ENCODE results near the gene IMMP2L. TPM values are rescaled to one million over a fixed set of nuclear protein-coding genes. Genes with fewer than 3 reads are reported as not detected.

The IMMP2L gene
- total RNA-seq, 1 experiment from 2014 or later: 13.6 TPM

- DNase-seq (ENCODE audit: low spot score) (no peak), ATAC-seq (no peak)
- no peak overlapping the region for H3K27ac Mint-ChIP-seq
- ChIA-PET POLR2A (no interaction called here), CTCF (no interaction called here)
- peaks cover 22% of the 10 kb centered on the region for H3K4me1 Mint-ChIP-seq
- H3K27me3 Mint-ChIP-seq (ENCODE audit: low read depth): no peaks in the 10 kb centered on the region
- peaks cover 3% of the 10 kb centered on the region for H3K9me3 Mint-ChIP-seq
- no peaks in the 10 kb centered on the region for H3K36me3 Mint-ChIP-seq
- no peak overlapping the region for H3K4me3 Mint-ChIP-seq
- TF ChIP-seq NFE2L1 (CRISPR knock-in tag; IDR thresholded peaks at IDR 0.05) (no peak), NR2C2 (CRISPR knock-in tag; IDR thresholded peaks at IDR 0.05) (no peak), ZNF317 (CRISPR knock-in tag; IDR thresholded peaks at IDR 0.05; ENCODE audit: borderline replicate concordance, low read depth) (no peak), NR1H2 (CRISPR knock-in tag; IDR thresholded peaks at IDR 0.05) (no peak), ZSCAN18 (CRISPR knock-in tag; IDR thresholded peaks at IDR 0.05) (no peak), USF1 (CRISPR knock-in tag; IDR thresholded peaks at IDR 0.05) (no peak), SP1 (CRISPR knock-in tag; conservative IDR thresholded peaks at IDR 0.05) (no peak), FOXJ3 (CRISPR knock-in tag; IDR thresholded peaks at IDR 0.05; ENCODE audit: borderline replicate concordance) (no peak), JAZF1 (CRISPR knock-in tag; IDR thresholded peaks at IDR 0.05) (no peak), ETV6 (CRISPR knock-in tag; IDR thresholded peaks at IDR 0.05) (no peak), STAT6 (CRISPR knock-in tag; conservative IDR thresholded peaks at IDR 0.05; ENCODE audit: low read depth) (no peak), AFF4 (CRISPR knock-in tag; IDR thresholded peaks at IDR 0.05; ENCODE audit: borderline replicate concordance) (no peak), MYBL2 (CRISPR knock-in tag; IDR thresholded peaks at IDR 0.05) (no peak), ZNF232 (CRISPR knock-in tag; IDR thresholded peaks at IDR 0.05) (no peak), TP53 (CRISPR knock-in tag; IDR thresholded peaks at IDR 0.05) (no peak)
- TF ChIP-seq, protein P1, sequence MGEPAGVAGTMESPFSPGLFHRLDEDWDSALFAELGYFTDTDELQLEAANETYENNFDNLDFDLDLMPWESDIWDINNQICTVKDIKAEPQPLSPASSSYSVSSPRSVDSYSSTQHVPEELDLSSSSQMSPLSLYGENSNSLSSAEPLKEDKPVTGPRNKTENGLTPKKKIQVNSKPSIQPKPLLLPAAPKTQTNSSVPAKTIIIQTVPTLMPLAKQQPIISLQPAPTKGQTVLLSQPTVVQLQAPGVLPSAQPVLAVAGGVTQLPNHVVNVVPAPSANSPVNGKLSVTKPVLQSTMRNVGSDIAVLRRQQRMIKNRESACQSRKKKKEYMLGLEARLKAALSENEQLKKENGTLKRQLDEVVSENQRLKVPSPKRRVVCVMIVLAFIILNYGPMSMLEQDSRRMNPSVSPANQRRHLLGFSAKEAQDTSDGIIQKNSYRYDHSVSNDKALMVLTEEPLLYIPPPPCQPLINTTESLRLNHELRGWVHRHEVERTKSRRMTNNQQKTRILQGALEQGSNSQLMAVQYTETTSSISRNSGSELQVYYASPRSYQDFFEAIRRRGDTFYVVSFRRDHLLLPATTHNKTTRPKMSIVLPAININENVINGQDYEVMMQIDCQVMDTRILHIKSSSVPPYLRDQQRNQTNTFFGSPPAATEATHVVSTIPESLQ (CRISPR knock-in tag; IDR thresholded peaks at IDR 0.05): no peak
- TF ChIP-seq, protein P2, sequence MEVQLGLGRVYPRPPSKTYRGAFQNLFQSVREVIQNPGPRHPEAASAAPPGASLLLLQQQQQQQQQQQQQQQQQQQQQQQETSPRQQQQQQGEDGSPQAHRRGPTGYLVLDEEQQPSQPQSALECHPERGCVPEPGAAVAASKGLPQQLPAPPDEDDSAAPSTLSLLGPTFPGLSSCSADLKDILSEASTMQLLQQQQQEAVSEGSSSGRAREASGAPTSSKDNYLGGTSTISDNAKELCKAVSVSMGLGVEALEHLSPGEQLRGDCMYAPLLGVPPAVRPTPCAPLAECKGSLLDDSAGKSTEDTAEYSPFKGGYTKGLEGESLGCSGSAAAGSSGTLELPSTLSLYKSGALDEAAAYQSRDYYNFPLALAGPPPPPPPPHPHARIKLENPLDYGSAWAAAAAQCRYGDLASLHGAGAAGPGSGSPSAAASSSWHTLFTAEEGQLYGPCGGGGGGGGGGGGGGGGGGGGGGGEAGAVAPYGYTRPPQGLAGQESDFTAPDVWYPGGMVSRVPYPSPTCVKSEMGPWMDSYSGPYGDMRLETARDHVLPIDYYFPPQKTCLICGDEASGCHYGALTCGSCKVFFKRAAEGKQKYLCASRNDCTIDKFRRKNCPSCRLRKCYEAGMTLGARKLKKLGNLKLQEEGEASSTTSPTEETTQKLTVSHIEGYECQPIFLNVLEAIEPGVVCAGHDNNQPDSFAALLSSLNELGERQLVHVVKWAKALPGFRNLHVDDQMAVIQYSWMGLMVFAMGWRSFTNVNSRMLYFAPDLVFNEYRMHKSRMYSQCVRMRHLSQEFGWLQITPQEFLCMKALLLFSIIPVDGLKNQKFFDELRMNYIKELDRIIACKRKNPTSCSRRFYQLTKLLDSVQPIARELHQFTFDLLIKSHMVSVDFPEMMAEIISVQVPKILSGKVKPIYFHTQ (CRISPR knock-in tag; IDR thresholded peaks at IDR 0.05): no peak
- TF ChIP-seq, protein P3, sequence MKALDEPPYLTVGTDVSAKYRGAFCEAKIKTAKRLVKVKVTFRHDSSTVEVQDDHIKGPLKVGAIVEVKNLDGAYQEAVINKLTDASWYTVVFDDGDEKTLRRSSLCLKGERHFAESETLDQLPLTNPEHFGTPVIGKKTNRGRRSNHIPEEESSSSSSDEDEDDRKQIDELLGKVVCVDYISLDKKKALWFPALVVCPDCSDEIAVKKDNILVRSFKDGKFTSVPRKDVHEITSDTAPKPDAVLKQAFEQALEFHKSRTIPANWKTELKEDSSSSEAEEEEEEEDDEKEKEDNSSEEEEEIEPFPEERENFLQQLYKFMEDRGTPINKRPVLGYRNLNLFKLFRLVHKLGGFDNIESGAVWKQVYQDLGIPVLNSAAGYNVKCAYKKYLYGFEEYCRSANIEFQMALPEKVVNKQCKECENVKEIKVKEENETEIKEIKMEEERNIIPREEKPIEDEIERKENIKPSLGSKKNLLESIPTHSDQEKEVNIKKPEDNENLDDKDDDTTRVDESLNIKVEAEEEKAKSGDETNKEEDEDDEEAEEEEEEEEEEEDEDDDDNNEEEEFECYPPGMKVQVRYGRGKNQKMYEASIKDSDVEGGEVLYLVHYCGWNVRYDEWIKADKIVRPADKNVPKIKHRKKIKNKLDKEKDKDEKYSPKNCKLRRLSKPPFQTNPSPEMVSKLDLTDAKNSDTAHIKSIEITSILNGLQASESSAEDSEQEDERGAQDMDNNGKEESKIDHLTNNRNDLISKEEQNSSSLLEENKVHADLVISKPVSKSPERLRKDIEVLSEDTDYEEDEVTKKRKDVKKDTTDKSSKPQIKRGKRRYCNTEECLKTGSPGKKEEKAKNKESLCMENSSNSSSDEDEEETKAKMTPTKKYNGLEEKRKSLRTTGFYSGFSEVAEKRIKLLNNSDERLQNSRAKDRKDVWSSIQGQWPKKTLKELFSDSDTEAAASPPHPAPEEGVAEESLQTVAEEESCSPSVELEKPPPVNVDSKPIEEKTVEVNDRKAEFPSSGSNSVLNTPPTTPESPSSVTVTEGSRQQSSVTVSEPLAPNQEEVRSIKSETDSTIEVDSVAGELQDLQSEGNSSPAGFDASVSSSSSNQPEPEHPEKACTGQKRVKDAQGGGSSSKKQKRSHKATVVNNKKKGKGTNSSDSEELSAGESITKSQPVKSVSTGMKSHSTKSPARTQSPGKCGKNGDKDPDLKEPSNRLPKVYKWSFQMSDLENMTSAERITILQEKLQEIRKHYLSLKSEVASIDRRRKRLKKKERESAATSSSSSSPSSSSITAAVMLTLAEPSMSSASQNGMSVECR (CRISPR knock-in tag; IDR thresholded peaks at IDR 0.05; ENCODE audit: borderline replicate concordance): no peak
Measured at GRCh38 chr7:111388016-111388415, 174.3 kb downstream of the IMMP2L start.

Measured in WTC11 (cell line).